HG03045 (cell line): ENCODE results near the gene ADAR.

ENCODE experiments used
- ATAC-seq: cut with Tn5 transposase; IDR thresholded peaks from one replicate; pipeline ENCODE4 v1.9.1; 2021; ENCODE audit warnings: mild to moderate bottlenecking, moderate library complexity; ENCODE audit not compliant: unreplicated experiment

ADAR gene

GRCh38 chr1:154586641-154587040 is 21.3 kb downstream of the ADAR start:
- ATAC-seq, result no peak

GRCh38 chr1:154586231-154586630 is 21.8 kb downstream of the ADAR start:
- ATAC-seq, result no peak

GRCh38 chr1:154584267-154584994 is 23.6 kb downstream of the ADAR start:
- no peak for ATAC-seq

- ATAC-seq, result no peak
Measured at GRCh38 chr1:154583773-154584172, 24.2 kb downstream of the ADAR start.

GRCh38 chr1:154582885-154583284 is 25.1 kb downstream of the ADAR start:
- no peak for ATAC-seq

GRCh38 chr1:154581766-154582165 is 26.2 kb downstream of the ADAR start:
- ATAC-seq, result no peak

GRCh38 chr1:154579374-154579773 is 28.6 kb downstream of the ADAR start:
- ATAC-seq, result no peak

GRCh38 chr1:154578058-154578418 is 29.9 kb downstream of the ADAR start:
- no peak for ATAC-seq

GRCh38 chr1:154577346-154578057 is 30.5 kb downstream of the ADAR start:
- no peak for ATAC-seq

GRCh38 chr1:154575951-154576566 is 31.9 kb downstream of the ADAR start:
- ATAC-seq, result no peak

- ATAC-seq, result no peak
Measured at GRCh38 chr1:154575147-154575927, 32.6 kb downstream of the ADAR start.

- no peak for ATAC-seq
Measured at GRCh38 chr1:154574716-154575115, 33.3 kb downstream of the ADAR start.

- ATAC-seq, result no peak
Measured at GRCh38 chr1:154573168-154573510, 34.8 kb downstream of the ADAR start.

GRCh38 chr1:154572468-154573167 is 35.4 kb downstream of the ADAR start:
- no peak for ATAC-seq

- no peak for ATAC-seq
Measured at GRCh38 chr1:154571964-154572288, 36.1 kb downstream of the ADAR start.

GRCh38 chr1:154571244-154571963 is 36.6 kb downstream of the ADAR start:
- no peak for ATAC-seq

GRCh38 chr1:154568157-154568815 is 39.7 kb downstream of the ADAR start:
- ATAC-seq, result no peak

- ATAC-seq, result peak; percentile 56
Measured at GRCh38 chr1:154567386-154568156, 40.4 kb downstream of the ADAR start, which contains the start of gene CHRNB2. Gene CHRNB2, plus strand, starts transcription at chr1:154567778. Its CDS starts 267 bp downstream, at chr1:154568045.

- ATAC-seq, result no peak
Measured at GRCh38 chr1:154565876-154566275, 42.1 kb downstream of the ADAR start.
